AG04449 (cell line): ENCODE measurements around the gene CLTC.

ENCODE experiments used
- CTCF ChIA-PET: fragments of 350-600 bp; formaldehyde crosslinking; extraction: SDS; loops from one replicate; lab custom pipeline; 2021; ENCODE audit warnings: antibody characterized with exemption; lab: Yijun Ruan, JAX
- POLR2A ChIA-PET: fragments of 400-600, 350-600 bp; formaldehyde crosslinking; extraction: SDS; loops from one replicate; lab custom pipeline; 2020; ENCODE audit warnings: antibody characterized with exemption, inconsistent platforms; lab: Yijun Ruan, JAX
- DNase-seq: peaks from one replicate; pipeline ENCODE4 v3.0.0-alpha.2; 2010; ENCODE audit warnings: low read depth, low spot score
- H3K4me3 ChIP-seq: 2 replicates; pipeline ENCODE4 v1.5.1; 2011; ENCODE audit warnings: low read depth, mild to moderate bottlenecking, control low read depth, low read length
- CTCF ChIP-seq: IDR thresholded peaks from one replicate; pipeline ENCODE4 v1.5.1; 2011; ENCODE audit warnings: mild to moderate bottlenecking, moderate library complexity, low read length, control low read depth, inconsistent platforms; ENCODE audit not compliant: insufficient read depth; ENCODE audit errors: missing control alignments

The CLTC gene

GRCh38 chr17:59680314-59680713, 60.6 kb downstream of the CLTC start:
- DNase-seq: no peak
- CTCF ChIA-PET: no interaction called here
- POLR2A ChIA-PET: no interaction called here
- TF ChIP-seq CTCF: no peak
- H3K4me3 ChIP-seq: no peak overlapping the region

GRCh38 chr17:59683283-59683682, 63.6 kb downstream of the CLTC start:
- ChIA-PET CTCF (interaction anchor here (1.2 to 1.8 kb wide), 3 partner anchors 12 to 353 kb away, joined by 3 to 8 read pairs (median 3); no protein-coding TSS in a partner anchor), POLR2A (interaction anchor here (0.7 kb wide), 1 partner anchor 9 kb away, joined by 3 read pairs; no protein-coding TSS in a partner anchor)
- no peak overlapping the region for H3K4me3 ChIP-seq
- no peak for TF ChIP-seq CTCF
- no peak for DNase-seq

GRCh38 chr17:59684967-59685366, 65.3 kb downstream of the CLTC start:
- ChIA-PET CTCF (interaction anchor here (1.5 kb wide), 1 partner anchor 8 kb away, joined by 6 read pairs; no protein-coding TSS in a partner anchor), POLR2A (no interaction called here)
- no peak for DNase-seq
- H3K4me3 ChIP-seq: no peak overlapping the region
- TF ChIP-seq CTCF: no peak

GRCh38 chr17:59688008-59688407, 68.3 kb downstream of the CLTC start:
- DNase-seq: no peak
- TF ChIP-seq CTCF: no peak
- H3K4me3 ChIP-seq: no peak overlapping the region
- CTCF ChIA-PET: interaction anchor here (1.0 kb wide), 1 partner anchor 171 kb away, joined by 4 read pairs; no protein-coding TSS in a partner anchor
- POLR2A ChIA-PET: interaction anchor here (2.2 kb wide), 1 partner anchor 68 kb away, joined by 6 read pairs; the partner anchor contains the start of gene CLTC

GRCh38 chr17:59688496-59688895, 68.8 kb downstream of the CLTC start:
- POLR2A ChIA-PET: interaction anchor here (2.2 kb wide), 1 partner anchor 69 kb away, joined by 6 read pairs; the partner anchor contains the start of gene CLTC
- TF ChIP-seq CTCF: no peak
- DNase-seq: no peak
- CTCF ChIA-PET: interaction anchor here (1.0 kb wide), 1 partner anchor 171 kb away, joined by 4 read pairs; no protein-coding TSS in a partner anchor
- no peak overlapping the region for H3K4me3 ChIP-seq

GRCh38 chr17:59693582-59693981, 73.9 kb downstream of the CLTC start:
- POLR2A ChIA-PET: no interaction called here
- no peak for TF ChIP-seq CTCF
- H3K4me3 ChIP-seq: no peak overlapping the region
- DNase-seq: no peak
- CTCF ChIA-PET: no interaction called here
